ENCODE measurements around the gene SORBS1.

GRCh38 chr10:95355301-95355700 is 205.9 kb downstream of the SORBS1 start:
- TF ChIP-seq CTCF (IDR thresholded peaks at IDR 0.05; ENCODE audit: extremely low read depth in 1 of 2, insufficient read depth in 1 of 2, low read depth in 1 of 2, low read length in 2 of 2) (no peak), POLR2A (IDR thresholded peaks at IDR 0.05; ENCODE audit: low read depth, low read length) (no peak), POLR2AphosphoS5 (IDR thresholded peaks at IDR 0.05; ENCODE audit: insufficient read depth, low read depth, low read length) (no peak), MAX (IDR thresholded peaks at IDR 0.05; ENCODE audit: insufficient read depth, insufficient read length) (no peak)

Measured in endothelial cell of umbilical vein (primary cell).